GM12878 (cell line): Measurements from ENCODE around the gene RNF31. TPM values are rescaled to one million over a fixed set of nuclear protein-coding genes. Genes with fewer than 3 reads are reported as not detected.

Experiments used
- ATAC-seq: fragments of 200-7000 bp; cut with Tn5 transposase; 3 replicates; pipeline ENCODE4 v1.9.1; 2020; ENCODE audit warnings: mild to moderate bottlenecking, moderate library complexity
- BruUV-seq: library from RNA; stranded (reverse); fragments of 400-500 nt; replicated peaks from 2 replicates; lab custom pipeline; 2021; lab: Mats Ljungman, UMichigan
- CTCF ChIA-PET: fragments of 300-600 bp; sonication (Branson Sonifier 250); formaldehyde crosslinking; extraction: SDS; loops from one replicate; lab custom pipeline; 2021; ENCODE audit warnings: inconsistent platforms; lab: Yijun Ruan, JAX
- POLR2A ChIA-PET: fragments of 350-600 bp; formaldehyde crosslinking; extraction: SDS; loops from one replicate; lab custom pipeline; 2021; ENCODE audit warnings: inconsistent platforms; lab: Charles Lee
- RAD21 ChIA-PET: fragments of 300-600 bp; sonication (Branson Sonifier 250); formaldehyde crosslinking; loops from one replicate; lab custom pipeline; 2023; ENCODE audit warnings: antibody characterized with exemption; ENCODE audit not compliant: unreplicated experiment; lab: Charles Lee
- SMC1A ChIA-PET: fragments of 300-600 bp; sonication (Branson Sonifier 250); formaldehyde crosslinking; loops from one replicate; lab custom pipeline; 2023; ENCODE audit not compliant: unreplicated experiment, uncharacterized antibody; lab: Charles Lee
- DNase-seq: peaks from one replicate; pipeline ENCODE4 v3.0.0-alpha.2; 2011; ENCODE audit warnings: low read depth, low spot score
- FAIRE-seq: peaks from 3 replicates; lab custom pipeline; 2011; peaks lifted over from hg19 to GRCh38; lab: Jason Lieb, UNC
- H2AFZ ChIP-seq: 2 replicates; pipeline ENCODE4 v1.6.0; 2011; ENCODE audit warnings: low read depth, low read length, control low read depth; ENCODE audit not compliant: control insufficient read depth
- H3K27ac ChIP-seq: 2 replicates; pipeline ENCODE4 v1.5.1; 2011; ENCODE audit warnings: control low read depth; ENCODE audit not compliant: control insufficient read depth, insufficient read depth
- H3K27me3 ChIP-seq, 2 experiments: replicated peaks in 1 of 2; 2 replicates each; pipeline versions ENCODE4 v1.6.0 to v1.6.1; 2011; ENCODE audit warnings: low read length in 1 of 2; ENCODE audit not compliant: control insufficient read depth in 2 of 2, insufficient read depth in 2 of 2
- H3K36me3 ChIP-seq, 2 experiments: 2 replicates each; pipeline ENCODE4 v1.5.1; 2011; ENCODE audit warnings: low read length in 1 of 2; ENCODE audit not compliant: control insufficient read depth in 2 of 2, insufficient read depth in 2 of 2
- H3K4me1 ChIP-seq: 2 replicates; pipeline ENCODE4 v1.6.1; 2011; ENCODE audit warnings: mild to moderate bottlenecking, low read length, moderate library complexity, mixed read lengths; ENCODE audit not compliant: control insufficient read depth, insufficient read depth
- H3K4me2 ChIP-seq: 2 replicates; pipeline ENCODE4 v1.6.0; 2011; ENCODE audit warnings: control low read depth; ENCODE audit not compliant: control insufficient read depth, insufficient read depth
- H3K4me3 ChIP-seq: fragments of 200-600 bp; sonication (generic); 2 replicates; pipeline ENCODE4 v1.5.1; 2016
- H3K79me2 ChIP-seq: 2 replicates; pipeline ENCODE4 v1.6.0; 2011; ENCODE audit warnings: low read length; ENCODE audit not compliant: control insufficient read depth, insufficient read depth
- H3K9ac ChIP-seq: 2 replicates; pipeline ENCODE4 v1.8.0; 2011; ENCODE audit warnings: low read length, control low read depth, mixed read lengths; ENCODE audit not compliant: control insufficient read depth, insufficient read depth
- H3K9me3 ChIP-seq: replicated peaks from 3 replicates; pipeline ENCODE4 v1.5.1; 2011; ENCODE audit warnings: mild to moderate bottlenecking, low read length; ENCODE audit not compliant: control insufficient read depth, insufficient read depth
- H4K20me1 ChIP-seq: 2 replicates; pipeline ENCODE4 v1.6.0; 2011; ENCODE audit not compliant: control insufficient read depth, insufficient read depth
- CBX5 ChIP-seq: sonication (generic); IDR thresholded peaks from 2 replicates; pipeline ENCODE4 v1.6.1; 2016; ENCODE audit warnings: low read depth, moderate library complexity, mild to moderate bottlenecking, inconsistent platforms
- CHD4 ChIP-seq: fragments of 200-600 bp; sonication (generic); IDR thresholded peaks from 2 replicates; pipeline ENCODE4 v1.6.1; 2016; ENCODE audit warnings: mild to moderate bottlenecking
- HDGF ChIP-seq: fragments of 450-650 bp; IDR thresholded peaks from 2 replicates; pipeline ENCODE4 v1.6.1; 2016; ENCODE audit warnings: antibody characterized with exemption
- JUND ChIP-seq: IDR thresholded peaks from 2 replicates; pipeline ENCODE4 v1.6.1; 2012; ENCODE audit warnings: low read depth, mild to moderate bottlenecking, low read length, improper control_type of control experiment, moderate library complexity
- MEF2B ChIP-seq: fragments of 450-650 bp; IDR thresholded peaks from 2 replicates; pipeline ENCODE4 v1.6.1; 2018; ENCODE audit warnings: mild to moderate bottlenecking, moderate library complexity; ENCODE audit not compliant: partially characterized antibody, poor library complexity, severe bottlenecking
- NFYA ChIP-seq: IDR thresholded peaks from 2 replicates; pipeline ENCODE4 v1.6.1; 2011; ENCODE audit warnings: low read depth, mild to moderate bottlenecking, low read length, improper control_type of control experiment, borderline replicate concordance
- RUNX3 ChIP-seq: IDR thresholded peaks from 2 replicates; pipeline ENCODE4 v1.6.1; 2012; ENCODE audit warnings: low read length, inconsistent platforms
- WRNIP1 ChIP-seq: IDR thresholded peaks from 2 replicates; pipeline ENCODE4 v1.6.1; 2011; ENCODE audit warnings: low read depth, low read length, improper control_type of control experiment, borderline replicate concordance
- ZBTB33 ChIP-seq: fragments of 450-650 bp; IDR thresholded peaks from 2 replicates; pipeline ENCODE4 v1.6.1; 2017; ENCODE audit warnings: mild to moderate bottlenecking
- ZNF622 ChIP-seq: fragments of 450-650 bp; IDR thresholded peaks from 2 replicates; pipeline ENCODE4 v1.6.1; 2017; ENCODE audit warnings: mild to moderate bottlenecking, inconsistent platforms
- whole genome bisulfite sequencing: methylation state at CpG from one replicate; pipeline ENCODE4 v1.1.6; 2016; ENCODE audit warnings: low lambda C conversion rate; ENCODE audit not compliant: insufficient replicate concordance, insufficient coverage; ENCODE audit errors: missing lambda C conversion rate; 5-methylcytosine and 5-hydroxymethylcytosine counted together
- in situ Hi-C: fragments of 300-500 bp; cut with MboI; formaldehyde crosslinking; loops from 9 replicates; pipeline ENCODE4 v1.14.3; 2018; ENCODE audit warnings: mixed read lengths
- intact Hi-C: fragments of 100-400 bp; cut with micrococcal nuclease; formaldehyde crosslinking; loops from one replicate; pipeline ENCODE4 v1.14.2; 2022; ENCODE audit not compliant: unreplicated experiment
- polyA plus RNA-seq, 11 experiments: library from polyadenylated mRNA; depleted of rRNA in 4 of 11; unstranded in 6 of 11; stranded (reverse) in 5 of 11; fragments of >200 nt; fragmentation: Nextera tagmentation in 4 of 11; fragmentation: Illumina TruSeq in 1 of 11; extraction: Ambion mirVana in 4 of 11; extraction: Trizol in 1 of 11; gene quantifications; 1 replicate in 1 of 11; 2 replicates in 10 of 11; pipeline versions ENCODE4 v1.2.1 to v1.2.3, GENCODE V29; 2011 to 2016; ENCODE audit warnings: inconsistent platforms in 2 of 11, missing spikeins in 2 of 11, low read depth in 1 of 11
- total RNA-seq, 4 experiments: library from RNA; depleted of rRNA in 3 of 4; stranded (reverse); fragments of >200 nt in 3 of 4; fragmentation: Illumina TruSeq in 1 of 4; extraction: Trizol in 1 of 4; gene quantifications; 2 replicates each; pipeline versions ENCODE4 v1.2.1 to v1.2.3, GENCODE V29; 2013 to 2021
- TF ChIP-seq, protein P1 (sequence below), 3 experiments: IDR thresholded peaks in 2 of 3; conservative IDR thresholded peaks in 1 of 3; 2 replicates each; pipeline ENCODE4 v1.5.1; 2011; ENCODE audit warnings: low read depth in 3 of 3, low read length in 3 of 3, mild to moderate bottlenecking in 3 of 3, control low read depth in 2 of 3, moderate library complexity in 2 of 3, inconsistent platforms in 1 of 3, mixed read lengths in 1 of 3; ENCODE audit not compliant: control insufficient read depth in 2 of 3, insufficient read depth in 1 of 3; ENCODE audit errors: extremely low read depth in 1 of 3
- TF ChIP-seq, protein P2 (sequence below): fragments of 450-650 bp; IDR thresholded peaks from 2 replicates; pipeline ENCODE4 v1.6.1; 2014; ENCODE audit warnings: mild to moderate bottlenecking
- TF ChIP-seq, protein P3 (sequence below): fragments of 450-650 bp; IDR thresholded peaks from 2 replicates; pipeline ENCODE4 v1.6.1; 2018; ENCODE audit warnings: borderline replicate concordance, mild to moderate bottlenecking; ENCODE audit not compliant: partially characterized antibody

Gene RNF31
- total and polyA plus RNA-seq, 10 of the 15 experiments (the other 5 are each of a cell fraction or from before 2014, with no cell fraction given), result 8.5 to 92.7 (median 52.0) TPM

DNA sequence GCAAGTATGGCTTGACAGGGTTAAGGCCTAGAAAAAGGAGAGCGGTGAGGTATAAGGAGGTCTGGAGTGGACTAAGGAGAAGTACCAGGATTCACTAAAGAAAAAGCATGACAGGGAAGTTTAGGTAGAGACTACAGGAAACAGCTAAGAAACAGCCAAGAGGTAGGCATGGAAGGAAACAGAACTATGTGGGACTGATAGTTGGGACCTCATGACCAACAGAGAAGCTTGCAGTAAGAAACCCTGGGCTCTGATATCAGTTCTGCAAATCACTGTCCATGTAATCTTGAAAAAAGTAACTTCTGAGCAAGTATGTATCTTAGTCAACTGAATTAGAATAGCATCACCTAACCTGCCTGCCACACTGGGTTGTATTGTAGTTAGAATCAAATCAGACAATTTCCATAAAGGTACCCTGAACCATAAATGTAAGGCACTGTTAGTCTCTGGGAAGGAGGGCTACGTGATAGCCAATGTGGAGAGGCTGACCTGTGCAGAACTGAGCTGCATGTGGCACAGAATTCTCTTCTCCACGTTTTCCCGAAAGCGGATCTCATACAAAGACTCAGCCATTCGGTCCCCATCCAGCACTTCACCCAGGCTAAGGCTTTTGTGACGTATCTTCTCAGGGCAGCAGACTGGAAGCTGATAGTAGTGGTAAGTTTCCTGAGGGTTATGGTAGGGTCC is 47.0 kb downstream of the RNF31 start (continued):
- no peak for TF ChIP-seq WRNIP1

- H4K20me1 ChIP-seq, result no peaks in the 10 kb centered on the region
- peak overlapping the region; percentile 96 for H3K27ac ChIP-seq
- no peaks in the 10 kb centered on the region for H3K27me3 ChIP-seq
- ChIA-PET SMC1A (interaction anchor here (0.8 to 1.8 kb wide), 4 partner anchors 18 to 138 kb away, joined by 3 to 5 read pairs (median 4); partner anchors contain the start of genes CHMP4A, DCAF11 and NRL), CTCF (interaction anchor here (1.0 to 2.9 kb wide), 6 partner anchors 16 to 102 kb away, joined by 3 to 11 read pairs (median 4); partner anchors contain the start of genes MDP1 and TINF2), POLR2A (interaction anchor here (0.9 to 3.9 kb wide), 9 partner anchors 9 to 58 kb away, joined by 3 to 50 read pairs (median 12); partner anchors contain the start of genes CHMP4A, IRF9, MDP1 and PSME1), RAD21 (interaction anchor here (1.0 to 3.0 kb wide), 8 partner anchors 20 to 104 kb away, joined by 3 to 10 read pairs (median 4); partner anchors contain the start of genes DCAF11, IRF9, MDP1 and NRL)
- FAIRE-seq (no peak), ATAC-seq (no peak), DNase-seq (no peak)
- H3K4me1 ChIP-seq, result peaks cover 15% of the 10 kb centered on the region
- H3K9ac ChIP-seq, result peak overlapping the region; percentile 92
- H3K79me2 ChIP-seq, result peaks cover 48% of the 10 kb centered on the region
- H3K4me2 ChIP-seq, result peak overlapping the region; percentile 83
- intact Hi-C loops, result no loop called here
- 82% methylated on average over 6 of the region's 8 CpGs for WGBS
- BruUV-seq, result no TSS peak
- in situ Hi-C loops, result no loop called here
- H3K4me3 ChIP-seq, result peak overlapping the region; percentile 68
- peak overlapping the region; percentile 98 for H2AFZ ChIP-seq
- no peaks in the 10 kb centered on the region; the same call in 1 of the 3 replicates for H3K9me3 ChIP-seq
- peaks cover 0 to 4% of the 10 kb centered on the region in 2 experiments; a peak in 2 of 4 replicates for H3K36me3 ChIP-seq
- TF ChIP-seq, protein P1, sequence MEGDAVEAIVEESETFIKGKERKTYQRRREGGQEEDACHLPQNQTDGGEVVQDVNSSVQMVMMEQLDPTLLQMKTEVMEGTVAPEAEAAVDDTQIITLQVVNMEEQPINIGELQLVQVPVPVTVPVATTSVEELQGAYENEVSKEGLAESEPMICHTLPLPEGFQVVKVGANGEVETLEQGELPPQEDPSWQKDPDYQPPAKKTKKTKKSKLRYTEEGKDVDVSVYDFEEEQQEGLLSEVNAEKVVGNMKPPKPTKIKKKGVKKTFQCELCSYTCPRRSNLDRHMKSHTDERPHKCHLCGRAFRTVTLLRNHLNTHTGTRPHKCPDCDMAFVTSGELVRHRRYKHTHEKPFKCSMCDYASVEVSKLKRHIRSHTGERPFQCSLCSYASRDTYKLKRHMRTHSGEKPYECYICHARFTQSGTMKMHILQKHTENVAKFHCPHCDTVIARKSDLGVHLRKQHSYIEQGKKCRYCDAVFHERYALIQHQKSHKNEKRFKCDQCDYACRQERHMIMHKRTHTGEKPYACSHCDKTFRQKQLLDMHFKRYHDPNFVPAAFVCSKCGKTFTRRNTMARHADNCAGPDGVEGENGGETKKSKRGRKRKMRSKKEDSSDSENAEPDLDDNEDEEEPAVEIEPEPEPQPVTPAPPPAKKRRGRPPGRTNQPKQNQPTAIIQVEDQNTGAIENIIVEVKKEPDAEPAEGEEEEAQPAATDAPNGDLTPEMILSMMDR (IDR thresholded peaks at IDR 0.05 in 2 of 3, conservative IDR thresholded peaks at IDR 0.05 in 1 of 3; ENCODE audit: control insufficient read depth in 2 of 3, extremely low read depth in 1 of 3, insufficient read depth in 1 of 3, low read depth in 3 of 3, low read length in 3 of 3), result no peak
- TF ChIP-seq, protein P2, sequence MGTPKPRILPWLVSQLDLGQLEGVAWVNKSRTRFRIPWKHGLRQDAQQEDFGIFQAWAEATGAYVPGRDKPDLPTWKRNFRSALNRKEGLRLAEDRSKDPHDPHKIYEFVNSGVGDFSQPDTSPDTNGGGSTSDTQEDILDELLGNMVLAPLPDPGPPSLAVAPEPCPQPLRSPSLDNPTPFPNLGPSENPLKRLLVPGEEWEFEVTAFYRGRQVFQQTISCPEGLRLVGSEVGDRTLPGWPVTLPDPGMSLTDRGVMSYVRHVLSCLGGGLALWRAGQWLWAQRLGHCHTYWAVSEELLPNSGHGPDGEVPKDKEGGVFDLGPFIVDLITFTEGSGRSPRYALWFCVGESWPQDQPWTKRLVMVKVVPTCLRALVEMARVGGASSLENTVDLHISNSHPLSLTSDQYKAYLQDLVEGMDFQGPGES, result no peak
- no peak for TF ChIP-seq JUND
- no peak for TF ChIP-seq NFYA
- 0 out of 2 replicates have a peak, but pooled peaks have one; percentile 37 for TF ChIP-seq WRNIP1
- no peak for TF ChIP-seq RUNX3
- no peak for TF ChIP-seq CHD4
- TF ChIP-seq, protein P3, sequence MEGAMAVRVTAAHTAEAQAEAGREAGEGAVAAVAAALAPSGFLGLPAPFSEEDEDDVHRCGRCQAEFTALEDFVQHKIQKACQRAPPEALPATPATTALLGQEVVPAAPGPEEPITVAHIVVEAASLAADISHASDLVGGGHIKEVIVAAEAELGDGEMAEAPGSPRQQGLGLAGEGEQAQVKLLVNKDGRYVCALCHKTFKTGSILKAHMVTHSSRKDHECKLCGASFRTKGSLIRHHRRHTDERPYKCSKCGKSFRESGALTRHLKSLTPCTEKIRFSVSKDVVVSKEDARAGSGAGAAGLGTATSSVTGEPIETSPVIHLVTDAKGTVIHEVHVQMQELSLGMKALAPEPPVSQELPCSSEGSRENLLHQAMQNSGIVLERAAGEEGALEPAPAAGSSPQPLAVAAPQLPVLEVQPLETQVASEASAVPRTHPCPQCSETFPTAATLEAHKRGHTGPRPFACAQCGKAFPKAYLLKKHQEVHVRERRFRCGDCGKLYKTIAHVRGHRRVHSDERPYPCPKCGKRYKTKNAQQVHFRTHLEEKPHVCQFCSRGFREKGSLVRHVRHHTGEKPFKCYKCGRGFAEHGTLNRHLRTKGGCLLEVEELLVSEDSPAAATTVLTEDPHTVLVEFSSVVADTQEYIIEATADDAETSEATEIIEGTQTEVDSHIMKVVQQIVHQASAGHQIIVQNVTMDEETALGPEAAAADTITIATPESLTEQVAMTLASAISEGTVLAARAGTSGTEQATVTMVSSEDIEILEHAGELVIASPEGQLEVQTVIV, result no peak
- no peak for TF ChIP-seq ZNF622
- TF ChIP-seq ZBTB33, result no peak
- no peak for TF ChIP-seq CBX5
- 0 out of 2 replicates have a peak, but pooled peaks have one; percentile 44 for TF ChIP-seq HDGF
- TF ChIP-seq MEF2B, result no peak
Measured at GRCh38 chr14:24194873-24195185, 47.5 kb downstream of the RNF31 start.
